Neural cell (in vitro differentiated cells): ENCODE results near the gene PEG3. TPM values are rescaled to one million over a fixed set of nuclear protein-coding genes. Genes with fewer than 3 reads are reported as not detected.

Experiments
- H2AFZ ChIP-seq: fragments of 200-600, 300-800 bp; sonication (generic), shearing (Covaris generic); 2 replicates; pipeline ENCODE4 v1.6.0; 2014; ENCODE audit warnings: low read depth, mild to moderate bottlenecking, antibody characterized with exemption, low read length, moderate library complexity
- H3F3A ChIP-seq: fragments of 200-600 bp; shearing (Covaris generic); 2 replicates; pipeline ENCODE4 v1.6.1; 2016; ENCODE audit warnings: mild to moderate bottlenecking, moderate library complexity, mixed read lengths, antibody characterized with exemption, low read length; ENCODE audit not compliant: insufficient read depth, poor library complexity, severe bottlenecking
- H3K27ac ChIP-seq: fragments of 200-600, 300-800 bp; sonication (generic), shearing (Covaris generic); 2 replicates; pipeline ENCODE4 v1.5.1; 2014; ENCODE audit warnings: mild to moderate bottlenecking, low read length, moderate library complexity
- H3K27me3 ChIP-seq: fragments of 300-800, 200-600 bp; sonication (generic), shearing (Covaris generic); 2 replicates; pipeline ENCODE4 v1.6.0; 2014; ENCODE audit warnings: mild to moderate bottlenecking, low read depth, low read length, moderate library complexity; ENCODE audit not compliant: insufficient read depth
- H3K36me3 ChIP-seq: fragments of 300-800, 200-600 bp; sonication (generic), shearing (Covaris generic); 2 replicates; pipeline ENCODE4 v1.5.1; 2014; ENCODE audit warnings: mild to moderate bottlenecking, antibody characterized with exemption, low read length, moderate library complexity; ENCODE audit not compliant: insufficient read depth
- H3K4me2 ChIP-seq: fragments of 300-800, 200-600 bp; sonication (generic), shearing (Covaris generic); 2 replicates; pipeline ENCODE4 v1.6.0; 2014; ENCODE audit warnings: mild to moderate bottlenecking, low read length
- H3K4me3 ChIP-seq: fragments of 300-800, 200-600 bp; sonication (generic), shearing (Covaris generic); 2 replicates; pipeline ENCODE4 v1.5.1; 2014; ENCODE audit warnings: mild to moderate bottlenecking, low read length, moderate library complexity
- H3K79me2 ChIP-seq: fragments of 200-600 bp; shearing (Covaris generic); replicated peaks from 2 replicates; pipeline ENCODE4 v1.6.0; 2014; ENCODE audit warnings: mild to moderate bottlenecking, low read length, moderate library complexity; ENCODE audit not compliant: insufficient read depth
- H3K9ac ChIP-seq: fragments of 300-800, 200-600 bp; sonication (generic), shearing (Covaris generic); 2 replicates; pipeline ENCODE4 v1.6.1; 2016; ENCODE audit warnings: mild to moderate bottlenecking, low read length, mixed read lengths
- H3K9me2 ChIP-seq: fragments of 200-600 bp; shearing (Covaris generic); 2 replicates; pipeline ENCODE4 v1.6.1; 2016; ENCODE audit warnings: mild to moderate bottlenecking, low read length, mixed read lengths; ENCODE audit not compliant: insufficient read depth
- H3K9me3 ChIP-seq: fragments of 200-600, 300-800 bp; sonication (generic), shearing (Covaris generic); 2 replicates; pipeline ENCODE4 v1.6.1; 2016; ENCODE audit warnings: mild to moderate bottlenecking, mixed run types, low read length, moderate library complexity, mixed read lengths
- H4K20me1 ChIP-seq: fragments of 200-600 bp; shearing (Covaris generic); 2 replicates; pipeline ENCODE4 v1.6.1; 2016; ENCODE audit warnings: mild to moderate bottlenecking, mixed run types; ENCODE audit not compliant: insufficient read depth
- CTCF ChIP-seq: fragments of 450-650 bp; IDR thresholded peaks from 2 replicates; pipeline ENCODE4 v1.5.1; 2014; ENCODE audit warnings: antibody characterized with exemption, mild to moderate bottlenecking, moderate library complexity; ENCODE audit not compliant: poor library complexity, severe bottlenecking
- EP300 ChIP-seq: fragments of 450-650 bp; conservative IDR thresholded peaks from 2 replicates; pipeline ENCODE4 v1.6.1; 2014; ENCODE audit warnings: antibody characterized with exemption, mild to moderate bottlenecking, moderate library complexity; ENCODE audit not compliant: poor library complexity, severe bottlenecking
- EZH2 ChIP-seq: fragments of 200-600, 300-800 bp; shearing (Covaris generic), sonication (generic); IDR thresholded peaks from 2 replicates; pipeline ENCODE4 v1.6.1; 2014; ENCODE audit warnings: antibody characterized with exemption, low read length, borderline replicate concordance, mild to moderate bottlenecking; ENCODE audit not compliant: insufficient read depth, poor library complexity, severe bottlenecking
- MXI1 ChIP-seq: fragments of 450-650 bp; conservative IDR thresholded peaks from 2 replicates; pipeline ENCODE4 v1.6.1; 2014; ENCODE audit warnings: antibody characterized with exemption, mild to moderate bottlenecking; ENCODE audit not compliant: poor library complexity, severe bottlenecking
- POLR2AphosphoS5 ChIP-seq: IDR thresholded peaks from 2 replicates; pipeline ENCODE4 v1.6.1; 2012
- RAD21 ChIP-seq: fragments of 450-650 bp; conservative IDR thresholded peaks from 2 replicates; pipeline ENCODE4 v1.6.1; 2014; ENCODE audit warnings: antibody characterized with exemption, mild to moderate bottlenecking, moderate library complexity
- SMC3 ChIP-seq: fragments of 450-650 bp; conservative IDR thresholded peaks from 2 replicates; pipeline ENCODE4 v1.6.1; 2014; ENCODE audit warnings: antibody characterized with exemption, mild to moderate bottlenecking, moderate library complexity; ENCODE audit not compliant: poor library complexity
- TAF1 ChIP-seq: IDR thresholded peaks from 2 replicates; pipeline ENCODE4 v1.6.1; 2012; ENCODE audit warnings: low read depth
- polyA plus RNA-seq: library from polyadenylated mRNA; depleted of rRNA; stranded (reverse); fragments of >200 nt; gene quantifications from 2 replicates; pipeline ENCODE4 v1.2.3, GENCODE V29; 2014
- TF ChIP-seq, protein P1 (sequence below): IDR thresholded peaks from 2 replicates; pipeline ENCODE4 v1.6.1; 2012; ENCODE audit warnings: borderline replicate concordance

PEG3 gene
- polyA plus RNA-seq, 1 donor from 2014 or later: 0.06 TPM

- H3K27me3 ChIP-seq: no peaks in the 10 kb centered on the region
- no peaks in the 10 kb centered on the region for H4K20me1 ChIP-seq
- no peaks in the 10 kb centered on the region for H3F3A ChIP-seq
- no peak overlapping the region for H3K4me3 ChIP-seq
- H3K9me3 ChIP-seq: peaks cover 18% of the 10 kb centered on the region
- H3K9ac ChIP-seq: no peak overlapping the region
- no peaks in the 10 kb centered on the region for H3K79me2 ChIP-seq
- H2AFZ ChIP-seq: no peak overlapping the region
- TF ChIP-seq POLR2AphosphoS5: no peak
- TF ChIP-seq RAD21: no peak
- no peak for TF ChIP-seq CTCF
- TF ChIP-seq EZH2: no peak
- H3K27ac ChIP-seq: no peak overlapping the region
- H3K4me2 ChIP-seq: no peak overlapping the region
- H3K9me2 ChIP-seq: no peaks in the 10 kb centered on the region
- no peaks in the 10 kb centered on the region for H3K36me3 ChIP-seq
These were observed 27.0 kb downstream of the PEG3 start for GRCh38 chr19:56813531-56813930.

- H3K9me2 ChIP-seq: no peaks in the 10 kb centered on the region
- H2AFZ ChIP-seq: no peak overlapping the region
- peaks cover 19% of the 10 kb centered on the region for H3K9me3 ChIP-seq
- no peak for TF ChIP-seq CTCF
- TF ChIP-seq RAD21: no peak
- no peak for TF ChIP-seq EP300
- TF ChIP-seq POLR2AphosphoS5: no peak
- TF ChIP-seq SMC3: no peak
- no peak for TF ChIP-seq MXI1
- TF ChIP-seq EZH2: no peak
- TF ChIP-seq, protein P1, sequence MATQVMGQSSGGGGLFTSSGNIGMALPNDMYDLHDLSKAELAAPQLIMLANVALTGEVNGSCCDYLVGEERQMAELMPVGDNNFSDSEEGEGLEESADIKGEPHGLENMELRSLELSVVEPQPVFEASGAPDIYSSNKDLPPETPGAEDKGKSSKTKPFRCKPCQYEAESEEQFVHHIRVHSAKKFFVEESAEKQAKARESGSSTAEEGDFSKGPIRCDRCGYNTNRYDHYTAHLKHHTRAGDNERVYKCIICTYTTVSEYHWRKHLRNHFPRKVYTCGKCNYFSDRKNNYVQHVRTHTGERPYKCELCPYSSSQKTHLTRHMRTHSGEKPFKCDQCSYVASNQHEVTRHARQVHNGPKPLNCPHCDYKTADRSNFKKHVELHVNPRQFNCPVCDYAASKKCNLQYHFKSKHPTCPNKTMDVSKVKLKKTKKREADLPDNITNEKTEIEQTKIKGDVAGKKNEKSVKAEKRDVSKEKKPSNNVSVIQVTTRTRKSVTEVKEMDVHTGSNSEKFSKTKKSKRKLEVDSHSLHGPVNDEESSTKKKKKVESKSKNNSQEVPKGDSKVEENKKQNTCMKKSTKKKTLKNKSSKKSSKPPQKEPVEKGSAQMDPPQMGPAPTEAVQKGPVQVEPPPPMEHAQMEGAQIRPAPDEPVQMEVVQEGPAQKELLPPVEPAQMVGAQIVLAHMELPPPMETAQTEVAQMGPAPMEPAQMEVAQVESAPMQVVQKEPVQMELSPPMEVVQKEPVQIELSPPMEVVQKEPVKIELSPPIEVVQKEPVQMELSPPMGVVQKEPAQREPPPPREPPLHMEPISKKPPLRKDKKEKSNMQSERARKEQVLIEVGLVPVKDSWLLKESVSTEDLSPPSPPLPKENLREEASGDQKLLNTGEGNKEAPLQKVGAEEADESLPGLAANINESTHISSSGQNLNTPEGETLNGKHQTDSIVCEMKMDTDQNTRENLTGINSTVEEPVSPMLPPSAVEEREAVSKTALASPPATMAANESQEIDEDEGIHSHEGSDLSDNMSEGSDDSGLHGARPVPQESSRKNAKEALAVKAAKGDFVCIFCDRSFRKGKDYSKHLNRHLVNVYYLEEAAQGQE: no peak
- no peak for TF ChIP-seq TAF1
- H3K79me2 ChIP-seq: no peaks in the 10 kb centered on the region
- H3K9ac ChIP-seq: no peak overlapping the region
- no peaks in the 10 kb centered on the region for H3K27me3 ChIP-seq
- no peak overlapping the region for H3K4me3 ChIP-seq
- H3K36me3 ChIP-seq: no peaks in the 10 kb centered on the region
- no peaks in the 10 kb centered on the region for H4K20me1 ChIP-seq
- H3K27ac ChIP-seq: no peak overlapping the region
- no peaks in the 10 kb centered on the region for H3F3A ChIP-seq
- H3K4me2 ChIP-seq: no peak overlapping the region
These were observed 29.0 kb downstream of the PEG3 start for GRCh38 chr19:56811480-56811879.
